GM21423 (cell line): Measurements from ENCODE around the gene FARS2.
A peak's percentile ranks its signal among the peaks of the same experiment; 100 is the strongest.

Experiments used
- ATAC-seq: cut with Tn5 transposase; IDR thresholded peaks from one replicate; pipeline ENCODE4 v1.9.1; 2021; ENCODE audit warnings: mild to moderate bottlenecking, moderate library complexity; ENCODE audit not compliant: unreplicated experiment

FARS2 gene

DNA sequence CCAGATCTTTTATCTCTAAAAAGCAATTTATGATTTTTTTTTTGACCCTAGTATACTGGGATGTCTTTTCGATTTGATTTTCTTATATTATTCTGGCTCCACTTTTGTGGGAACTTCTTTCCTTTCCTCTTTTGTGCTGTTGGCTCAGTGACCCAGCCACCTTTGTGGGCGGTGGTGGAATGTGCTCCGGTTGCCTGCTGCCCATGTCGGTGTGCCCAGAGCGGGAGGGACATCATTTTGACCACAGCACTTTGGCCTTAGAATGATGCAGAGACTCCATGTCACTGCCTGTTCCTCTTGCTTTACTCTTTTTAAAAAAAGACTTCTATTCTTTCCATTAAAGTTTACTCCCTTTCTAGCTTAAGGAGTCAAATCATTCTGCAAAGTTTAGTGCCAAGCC, 198.0 kb downstream of the FARS2 start:
- no peak for ATAC-seq

DNA sequence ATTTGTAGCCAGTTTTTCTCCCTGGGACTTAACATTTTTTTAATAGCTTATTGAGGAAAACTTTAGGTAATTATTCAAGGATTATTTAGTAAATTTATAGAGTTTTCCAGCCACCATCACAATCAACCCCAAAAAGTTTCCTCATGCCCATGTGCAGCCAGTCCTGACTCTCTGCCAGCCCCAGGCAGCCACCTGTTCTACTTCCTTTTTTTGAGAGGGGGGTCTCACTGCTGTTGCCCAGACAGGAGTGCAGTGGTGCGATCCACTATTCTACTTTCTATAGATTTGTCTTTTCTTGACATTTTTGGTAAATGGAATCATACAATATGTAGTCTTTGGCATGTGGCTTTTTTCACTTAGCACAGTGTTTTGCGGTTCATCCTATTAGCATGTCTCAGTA, 200.1 kb downstream of the FARS2 start:
- no peak for ATAC-seq

DNA sequence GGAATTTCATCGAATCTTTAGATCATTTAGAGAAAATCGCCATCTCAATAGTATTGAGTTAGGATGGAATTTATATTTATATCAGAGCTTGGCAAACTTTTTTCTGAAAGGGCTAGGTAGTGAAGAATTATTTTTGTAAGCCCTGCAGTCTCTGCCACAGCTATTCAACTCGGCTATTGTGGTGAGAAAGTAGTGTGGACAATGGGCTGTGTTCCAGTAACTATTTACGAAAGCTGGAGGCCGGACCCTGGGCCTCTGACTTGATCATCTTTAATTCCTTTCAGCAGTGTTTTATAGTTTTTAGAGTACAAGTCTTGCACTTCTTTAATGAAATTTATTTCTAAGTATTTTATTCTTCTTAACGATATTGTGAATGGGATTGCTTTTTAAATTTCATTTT, 201.5 kb downstream of the FARS2 start:
- no peak for ATAC-seq

DNA sequence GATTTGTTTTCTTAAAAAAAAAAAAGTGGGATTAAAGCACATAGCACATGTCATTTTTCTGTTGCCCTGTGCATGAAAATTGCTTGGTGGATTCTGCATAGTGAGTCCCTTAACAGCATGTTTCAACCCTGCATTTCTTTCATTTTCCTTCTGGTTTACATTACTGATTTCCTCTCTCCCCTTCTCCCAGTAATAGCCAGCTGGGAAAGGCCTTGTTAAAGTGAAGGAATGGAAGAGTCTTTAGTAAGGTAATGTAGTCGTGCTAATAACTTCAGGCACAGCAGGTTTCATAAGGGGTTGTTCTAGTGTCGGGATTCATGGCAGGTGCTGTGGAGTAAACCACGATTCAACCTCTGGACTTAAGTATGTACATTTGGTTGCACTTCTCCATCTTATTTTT, 202.4 kb downstream of the FARS2 start:
- ATAC-seq, result no peak

DNA sequence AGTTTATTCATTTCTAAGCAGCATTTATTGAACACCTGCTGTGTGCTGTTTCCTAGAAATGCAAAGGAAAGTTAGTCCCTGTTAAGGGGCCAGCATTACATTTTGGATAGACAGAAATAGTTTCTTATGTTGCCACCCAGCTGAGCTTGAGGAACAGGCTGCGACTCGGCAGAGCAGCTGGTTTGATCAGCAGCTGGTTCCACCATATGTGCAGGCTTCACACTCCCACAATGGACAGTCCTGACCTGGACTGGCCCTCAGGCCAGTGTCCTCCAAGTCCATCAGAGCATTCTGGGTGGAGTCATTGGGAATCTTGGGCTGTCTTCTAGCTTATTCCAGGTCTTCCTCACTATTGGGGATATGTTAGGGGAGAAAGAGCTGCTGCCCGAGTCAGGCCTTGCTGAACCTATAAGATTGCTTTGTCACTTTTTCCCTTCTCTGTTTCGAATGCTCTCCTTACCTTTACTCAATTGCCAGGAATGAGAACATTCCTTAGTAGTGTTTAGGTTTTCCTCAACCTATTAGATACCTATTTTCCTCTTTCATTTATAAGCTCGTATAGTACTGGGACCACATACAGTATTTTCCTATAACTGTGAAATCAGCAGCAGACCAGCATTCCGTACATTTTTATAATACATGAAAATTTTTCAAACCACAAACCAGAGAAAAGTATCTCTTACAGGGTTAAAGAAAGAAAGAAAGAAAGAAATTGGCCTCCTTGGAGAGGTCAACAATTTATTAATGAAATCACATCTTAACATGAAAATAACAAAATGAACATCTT, 203.0 kb downstream of the FARS2 start:
- no peak for ATAC-seq

DNA sequence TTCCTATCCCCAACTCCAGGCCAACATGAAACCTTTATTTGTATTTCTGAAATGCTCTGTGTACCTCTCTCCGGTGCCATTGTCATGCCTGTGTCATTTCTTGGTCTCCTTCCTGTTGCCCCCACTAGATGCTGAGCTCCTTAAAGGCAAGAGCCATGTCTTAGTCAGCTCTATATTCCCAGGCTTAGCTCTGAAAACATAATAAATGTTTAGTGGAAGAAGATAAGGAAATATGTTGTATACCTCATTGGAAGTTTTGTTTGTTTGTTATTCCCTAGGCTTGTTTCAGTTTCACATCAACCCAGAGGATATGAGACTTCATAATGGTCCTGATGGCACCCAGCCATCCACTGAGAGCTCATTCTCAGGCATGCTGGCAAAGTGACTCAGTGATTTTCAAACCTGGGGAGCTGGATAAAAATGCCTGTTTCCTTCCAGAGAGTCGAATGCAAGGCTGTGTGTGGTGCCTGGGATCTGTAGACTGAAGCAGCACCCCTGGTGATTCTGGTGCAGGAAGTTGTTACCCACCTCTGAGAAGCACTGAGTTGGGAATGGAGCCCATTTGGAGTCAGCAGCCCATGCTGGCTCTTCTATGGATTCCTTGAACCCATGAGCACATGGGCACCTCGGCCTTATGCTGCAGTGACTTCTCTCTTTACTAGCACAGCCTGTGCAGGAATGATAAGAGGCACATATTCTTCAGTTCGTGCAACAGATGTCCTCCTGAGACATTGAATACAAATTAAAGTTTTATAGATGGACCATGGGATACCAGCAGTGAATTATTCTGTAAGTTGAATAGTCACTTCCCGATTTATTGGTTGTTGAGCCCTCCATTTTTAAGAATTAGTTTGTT, 205.2 kb downstream of the FARS2 start:
- no peak for ATAC-seq

DNA sequence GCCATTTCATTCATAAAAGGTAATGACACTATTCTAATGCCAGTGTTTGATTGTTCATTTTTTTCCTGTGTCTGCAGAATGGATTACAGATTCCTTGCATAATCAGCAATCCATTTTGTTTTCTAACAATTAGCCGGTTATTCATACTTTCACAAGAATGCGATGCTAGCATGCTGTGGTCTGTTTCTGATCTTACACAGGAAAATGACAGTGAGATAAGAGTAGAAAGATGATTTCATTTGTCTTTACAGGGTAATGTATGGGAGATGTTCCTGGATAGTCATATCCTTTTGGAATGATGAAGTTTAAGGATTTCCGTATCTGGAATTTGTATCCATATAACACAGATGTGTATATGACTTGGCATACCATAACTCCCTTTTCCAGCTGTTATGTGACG, 207.3 kb downstream of the FARS2 start:
- no peak for ATAC-seq

DNA sequence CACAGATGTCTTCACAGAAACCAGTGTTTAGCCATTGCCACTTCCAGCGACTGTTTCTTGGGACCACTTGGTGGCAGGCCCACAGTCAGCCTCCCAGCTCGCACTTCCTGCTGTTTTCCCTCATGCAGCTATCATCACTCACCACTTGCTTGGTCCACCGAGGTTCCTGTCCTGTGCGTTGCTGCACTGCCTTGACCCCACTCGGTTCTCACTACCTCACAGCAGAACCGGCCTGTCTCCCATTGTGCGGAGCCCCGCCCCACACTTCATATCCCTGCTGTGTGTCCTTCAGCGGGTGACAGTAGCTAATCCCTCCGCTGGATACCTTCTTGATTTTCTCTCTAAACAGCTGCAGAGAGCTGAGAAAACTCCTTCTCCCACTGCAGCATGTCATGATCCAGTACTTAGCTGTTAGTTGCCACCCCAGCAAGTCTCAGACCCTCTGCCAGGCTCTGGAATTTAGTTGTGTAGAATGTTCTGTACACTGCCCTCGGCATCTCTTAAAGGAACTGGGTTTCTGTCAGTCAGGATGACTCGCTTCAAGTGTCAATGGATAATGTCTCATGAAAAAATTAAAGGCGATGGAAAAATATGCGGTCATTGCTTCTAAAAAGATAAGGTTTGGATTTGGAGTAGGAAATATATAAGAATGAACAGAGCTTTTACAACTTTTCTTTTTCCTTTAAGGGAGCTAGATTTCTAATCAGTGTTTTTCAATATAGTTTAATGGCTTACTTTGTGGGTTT, 208.0 kb downstream of the FARS2 start:
- no peak for ATAC-seq

DNA sequence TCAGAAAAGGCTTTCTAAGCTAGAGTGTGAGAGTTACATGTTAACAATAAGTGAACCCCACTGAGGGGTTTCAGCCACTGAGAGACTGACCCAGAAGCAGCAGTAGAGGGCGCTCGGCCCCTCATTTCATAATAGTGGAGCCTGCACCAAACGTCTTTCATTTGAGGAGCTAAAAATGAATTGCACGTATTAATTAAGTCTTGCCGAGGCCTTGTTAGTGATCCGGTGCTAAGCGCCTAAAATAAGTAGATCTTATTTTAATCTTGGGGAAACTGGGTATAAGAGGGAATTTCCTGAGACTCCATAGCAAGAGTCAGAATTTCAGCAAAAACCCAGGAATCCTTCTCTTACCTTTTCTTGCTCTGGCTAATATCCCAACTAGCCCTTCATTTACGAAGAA, 209.7 kb downstream of the FARS2 start:
- ATAC-seq, result no peak

DNA sequence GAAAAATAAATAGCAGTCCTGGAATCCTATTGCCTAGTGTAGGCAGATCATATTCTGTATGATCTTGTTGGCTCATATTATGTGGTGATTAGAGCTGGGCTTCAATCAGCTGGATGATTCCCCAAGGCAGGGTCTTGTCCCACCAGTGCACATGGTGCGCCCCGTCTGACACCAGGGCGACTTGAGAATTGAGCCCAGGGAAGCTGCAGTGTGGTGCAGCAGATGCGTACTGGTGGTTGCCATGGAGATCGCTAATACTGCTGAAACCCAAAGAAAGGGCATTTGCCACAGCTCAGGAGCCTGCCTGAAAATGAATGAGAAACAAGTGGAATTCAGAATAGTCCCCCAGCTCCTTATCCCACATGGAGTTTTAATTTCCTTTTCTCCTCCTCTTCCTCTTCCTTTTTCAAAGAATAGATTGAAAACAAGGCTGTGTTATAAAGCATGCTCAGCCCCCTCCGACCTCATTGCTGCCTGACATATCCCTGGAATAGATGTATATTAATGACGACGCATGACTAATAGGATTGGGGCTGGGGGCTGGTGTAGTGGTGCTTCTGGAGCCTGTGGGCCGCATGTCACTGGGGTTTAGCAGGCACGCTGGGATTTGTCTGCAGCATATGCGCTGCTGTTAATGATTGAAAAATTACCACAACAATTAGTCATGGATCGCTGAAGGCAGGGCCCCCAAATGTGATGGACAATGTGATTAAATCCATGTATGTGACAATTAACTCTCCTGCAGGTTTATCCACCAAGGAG, 210.5 kb downstream of the FARS2 start:
- no peak for ATAC-seq

DNA sequence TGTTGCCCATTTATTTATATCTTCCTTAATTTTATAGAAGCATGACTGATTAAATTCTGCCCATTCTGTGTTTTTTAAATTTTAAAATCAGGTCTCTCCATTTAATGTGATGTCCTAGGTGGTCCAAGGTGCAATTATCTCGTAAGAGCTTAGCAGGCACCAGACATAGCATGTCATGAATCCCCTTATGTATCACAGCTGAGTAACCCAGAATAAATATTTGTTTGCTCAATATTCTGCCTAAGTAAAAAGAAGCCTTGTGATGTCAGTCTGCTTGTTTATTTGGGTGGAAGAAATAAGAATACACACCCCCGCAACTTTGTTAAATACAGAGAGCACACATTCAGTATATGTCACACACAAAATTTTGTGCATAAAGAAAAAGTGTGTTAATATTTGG, 211.3 kb downstream of the FARS2 start:
- no peak for ATAC-seq

DNA sequence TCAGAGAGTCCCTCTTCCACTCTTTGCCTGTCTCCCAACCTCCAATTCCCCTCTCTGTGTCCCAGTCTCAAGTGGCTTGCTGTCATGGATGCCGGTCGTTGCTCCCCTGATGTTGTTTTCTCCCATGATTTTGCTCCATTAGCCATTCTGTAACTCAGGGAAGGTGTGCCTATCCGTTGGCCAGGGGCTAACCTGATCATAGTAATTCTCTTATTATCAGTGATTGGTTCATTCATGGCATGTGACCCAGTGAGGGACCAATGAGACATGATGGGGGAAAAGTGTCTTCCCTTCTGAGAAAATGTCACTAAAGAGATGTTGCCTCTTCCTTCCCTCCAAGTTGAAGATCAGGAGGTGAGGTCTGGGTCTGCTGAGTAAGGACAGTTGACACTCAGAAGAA, 214.5 kb downstream of the FARS2 start:
- ATAC-seq, result no peak

DNA sequence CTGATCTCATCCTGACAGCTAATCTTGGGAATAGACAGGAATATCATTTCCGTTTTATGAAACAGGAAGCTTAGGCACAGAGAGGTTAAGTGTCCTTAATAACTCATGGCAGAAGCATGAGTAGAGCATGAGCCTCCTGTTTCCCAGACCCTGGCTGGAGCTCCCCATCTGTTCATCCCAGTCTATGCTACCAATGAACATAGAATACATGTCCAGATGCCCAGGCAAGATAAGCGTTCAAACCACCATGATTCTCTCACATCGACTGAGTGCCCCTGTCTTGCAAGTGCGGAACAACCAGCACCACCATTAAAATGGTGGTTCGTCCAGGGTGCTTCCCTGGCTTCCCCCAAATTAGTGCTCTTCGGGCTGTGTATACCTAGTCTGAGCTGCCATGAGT, 217.1 kb downstream of the FARS2 start:
- ATAC-seq, result no peak

DNA sequence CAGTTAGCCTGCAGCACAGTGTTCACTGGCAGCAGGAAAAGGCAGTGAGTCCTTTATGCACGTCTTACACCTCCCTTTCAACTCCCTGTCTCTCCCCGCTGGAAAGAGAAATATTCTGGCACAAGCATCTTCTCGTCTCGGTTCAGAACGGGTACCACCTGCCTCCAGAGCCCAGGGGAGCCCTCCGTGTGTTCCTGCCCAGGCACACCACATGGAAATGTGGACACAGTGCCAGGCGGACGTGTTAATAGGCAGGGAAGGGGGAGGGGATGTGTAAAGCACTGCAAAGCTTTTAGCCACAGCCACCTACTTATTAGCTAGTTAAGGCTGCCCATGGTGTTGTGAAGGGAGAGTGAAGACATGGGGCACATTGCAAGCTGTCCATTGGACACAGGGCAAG, 219.7 kb downstream of the FARS2 start:
- ATAC-seq, result no peak

DNA sequence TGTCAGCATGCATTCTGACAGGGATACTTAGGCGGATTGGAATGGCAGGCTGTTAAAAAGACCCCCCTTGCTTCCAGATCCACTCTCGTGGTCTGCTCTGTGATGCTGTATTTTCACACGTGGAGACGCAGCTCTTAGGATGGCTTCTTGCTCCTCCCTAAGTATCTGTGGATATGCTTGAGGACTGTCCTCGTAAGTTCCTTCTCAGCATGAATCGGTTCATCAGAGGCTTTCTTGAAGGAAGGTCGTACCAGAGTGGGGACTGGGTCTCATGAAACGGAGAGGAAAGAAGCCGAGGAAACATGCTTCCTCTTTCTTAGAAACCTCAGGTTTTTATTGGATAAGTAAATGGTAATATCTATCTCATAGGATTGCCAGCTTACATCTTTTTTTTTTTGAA, 220.4 kb downstream of the FARS2 start:
- no peak for ATAC-seq

DNA sequence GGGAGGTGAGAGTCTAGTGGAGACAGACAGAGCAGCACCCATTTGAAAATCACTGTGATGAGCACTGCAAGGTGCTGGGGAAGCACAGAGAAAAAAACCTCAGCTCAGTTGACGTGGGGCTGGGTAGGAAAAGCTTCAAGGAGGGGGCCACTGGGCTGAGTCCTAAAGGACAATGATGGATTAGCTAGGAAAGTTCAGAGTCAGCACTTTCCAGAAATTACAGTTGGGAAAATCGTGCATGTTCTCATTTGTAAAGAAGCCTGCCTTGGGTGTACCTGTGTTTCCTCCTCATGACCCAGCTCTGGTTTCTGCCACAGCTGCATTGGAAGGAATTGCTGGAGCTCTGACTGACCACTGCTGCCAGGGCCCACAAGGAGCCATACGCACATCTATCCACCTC, 221.3 kb downstream of the FARS2 start:
- ATAC-seq, result no peak

DNA sequence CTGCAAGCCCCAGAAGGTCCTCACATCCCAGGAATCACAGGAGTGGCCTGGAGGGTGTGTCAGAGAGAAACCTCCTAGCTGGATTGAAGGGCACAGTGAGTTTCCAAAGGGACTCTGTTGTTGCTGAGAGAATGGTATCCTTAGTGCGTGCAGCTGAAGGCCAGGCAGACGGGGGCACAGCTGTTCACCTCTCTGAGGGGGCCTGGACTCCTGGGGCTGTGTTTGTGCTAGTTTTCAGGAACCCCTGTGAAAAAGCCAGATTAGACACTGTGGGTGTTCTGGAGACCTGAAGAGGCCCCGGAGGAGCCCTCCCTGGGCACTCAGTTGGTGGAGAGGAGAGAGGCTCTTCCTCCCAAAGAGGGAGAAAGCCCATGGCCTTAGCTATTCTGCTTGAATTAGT, 223.4 kb downstream of the FARS2 start:
- no peak for ATAC-seq

DNA sequence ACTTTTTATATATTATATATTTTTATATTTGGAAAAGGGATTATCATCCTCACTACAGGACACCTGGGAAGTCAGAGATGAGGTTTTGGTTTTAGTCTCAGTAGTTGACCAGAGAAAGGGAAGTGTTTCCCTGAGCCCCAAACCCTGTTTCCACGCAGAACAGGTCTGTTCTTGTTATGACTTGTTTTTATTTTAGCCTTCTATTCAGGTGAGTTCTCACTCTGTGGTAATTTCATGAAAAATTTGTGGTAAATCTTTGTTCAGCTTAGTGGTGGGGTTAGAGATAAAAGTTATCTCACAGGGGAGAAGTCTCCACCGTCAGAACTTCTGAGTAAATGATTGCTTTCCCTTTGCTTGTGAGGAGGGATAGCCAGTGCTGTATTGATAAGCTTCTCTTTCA, 224.9 kb downstream of the FARS2 start:
- peak; percentile 89 for ATAC-seq

DNA sequence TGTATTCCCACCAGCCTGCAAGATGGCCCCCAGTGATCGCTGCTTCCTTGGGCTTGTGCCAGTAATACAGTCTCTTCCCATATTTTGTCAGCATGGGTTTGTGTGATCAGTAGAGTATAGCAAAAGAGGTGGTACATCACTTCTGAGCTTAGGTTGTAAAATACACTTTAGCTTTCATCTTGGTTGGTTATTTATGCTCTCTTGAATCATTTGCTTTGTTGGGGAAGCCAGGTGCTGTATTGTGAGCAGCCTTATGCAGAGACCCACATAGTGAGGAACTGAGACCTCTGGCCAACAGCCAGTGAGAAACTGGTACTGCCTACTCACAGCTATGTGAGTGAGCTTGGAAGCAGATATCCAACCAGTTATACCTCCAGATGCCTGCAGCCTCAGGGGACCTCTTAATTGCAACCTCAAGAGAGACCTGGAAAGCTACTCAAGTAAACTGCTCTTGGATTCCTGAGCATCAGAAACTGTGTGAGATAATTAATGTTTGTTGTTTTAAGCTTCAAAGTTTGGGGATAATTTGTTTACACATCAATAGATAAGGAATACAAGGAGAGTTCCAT, 229.3 kb downstream of the FARS2 start:
- ATAC-seq, result no peak

DNA sequence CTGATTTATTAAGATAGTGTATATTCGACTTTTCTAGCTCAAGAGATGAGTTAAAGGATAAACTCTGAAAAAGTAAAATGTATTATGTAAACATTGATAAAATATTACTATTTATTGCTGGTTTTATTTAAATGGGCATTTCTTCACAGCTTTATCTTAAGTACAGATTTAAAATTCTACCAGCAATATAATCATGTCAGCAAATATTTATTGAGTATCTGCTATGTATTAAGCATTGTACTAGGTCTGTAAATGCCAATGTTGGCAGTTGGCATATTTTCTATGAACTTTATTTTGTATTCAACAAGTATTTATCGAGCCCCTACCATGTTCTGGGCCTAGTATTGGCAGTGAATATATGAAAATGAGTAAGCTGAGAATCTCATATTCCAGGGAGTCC, 231.0 kb downstream of the FARS2 start:
- no peak for ATAC-seq

DNA sequence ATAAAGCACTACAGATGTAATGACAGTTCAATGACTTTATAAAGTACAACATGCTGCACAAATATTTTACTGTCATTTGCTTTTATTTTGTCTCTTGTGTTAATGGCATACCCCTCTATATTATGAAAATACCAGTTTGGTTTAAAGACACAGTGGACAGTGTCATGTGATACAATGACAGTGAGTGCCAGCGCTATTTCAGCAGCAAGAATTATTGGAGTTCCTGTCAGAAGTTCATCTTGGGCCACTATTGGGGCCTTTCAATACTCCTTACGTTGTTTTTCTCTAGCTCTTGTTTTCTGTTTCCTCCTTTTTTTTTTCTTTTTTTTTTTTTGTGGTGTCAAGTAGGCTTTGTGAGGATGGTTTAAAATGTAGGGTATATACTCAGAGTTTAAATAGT, 232.5 kb downstream of the FARS2 start:
- no peak for ATAC-seq
